Epithelial cell of proximal tubule (primary cell): ENCODE data around the gene MFGE8. TPM values are rescaled to one million over a fixed set of nuclear protein-coding genes. Genes with fewer than 3 reads are reported as not detected.
"Not testable (repeated sequence)": the region's sequence is repeated elsewhere in the genome, so short reads cannot be mapped to it uniquely, and the experiment has no call there.

ENCODE experiments used
- DNase-seq: peaks from one replicate; pipeline ENCODE4 v3.0.0-alpha.2; 2011; ENCODE audit warnings: low read depth
- H3K4me3 ChIP-seq: 2 replicates; pipeline ENCODE4 v1.5.1; 2011; ENCODE audit warnings: low read depth, mild to moderate bottlenecking, low read length
- total RNA-seq: library from RNA; depleted of rRNA; stranded (reverse); fragments of >200 nt; gene quantifications from 2 replicates; pipeline ENCODE4 v1.2.3, GENCODE V29; 2015
- TF ChIP-seq, protein P1 (sequence below): conservative IDR thresholded peaks from 2 replicates; pipeline ENCODE4 v1.5.1; 2012; ENCODE audit warnings: low read depth, mild to moderate bottlenecking, low read length

MFGE8 gene
- total RNA-seq, 1 donor from 2014 or later: 135 TPM

DNA sequence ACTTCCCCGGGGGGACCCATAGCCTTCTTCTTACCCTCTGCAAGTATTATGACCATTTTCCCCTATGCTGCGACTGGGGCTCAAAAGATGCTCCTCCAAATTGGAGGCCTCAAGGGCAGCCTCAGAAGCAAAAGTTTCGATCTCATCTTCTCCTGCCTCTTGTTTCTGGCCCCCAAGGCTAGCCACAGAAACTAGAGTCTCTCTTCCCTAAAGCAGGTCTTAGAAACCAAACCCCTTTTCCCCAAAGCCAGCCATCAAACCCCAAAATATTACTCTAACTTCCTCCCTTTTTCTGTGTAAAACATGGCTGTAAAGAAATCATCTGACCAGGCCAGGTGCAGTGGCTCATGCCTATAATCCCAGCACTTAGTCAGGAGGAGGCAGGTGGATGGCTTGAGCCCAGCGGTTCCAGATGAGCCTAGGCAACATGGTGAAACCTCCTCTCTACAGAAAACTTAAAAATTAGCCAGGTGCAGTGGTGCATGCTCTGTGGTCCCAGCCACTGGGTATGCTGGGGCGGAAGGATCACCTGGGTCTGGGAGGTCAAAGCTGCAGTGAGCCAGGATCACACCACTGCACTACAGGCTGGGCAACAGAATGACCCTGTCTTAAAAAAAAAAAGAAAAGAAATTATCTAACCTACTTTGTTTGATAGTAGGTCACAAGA lies 36.7 kb upstream of the MFGE8 start:
- TF ChIP-seq, protein P1, sequence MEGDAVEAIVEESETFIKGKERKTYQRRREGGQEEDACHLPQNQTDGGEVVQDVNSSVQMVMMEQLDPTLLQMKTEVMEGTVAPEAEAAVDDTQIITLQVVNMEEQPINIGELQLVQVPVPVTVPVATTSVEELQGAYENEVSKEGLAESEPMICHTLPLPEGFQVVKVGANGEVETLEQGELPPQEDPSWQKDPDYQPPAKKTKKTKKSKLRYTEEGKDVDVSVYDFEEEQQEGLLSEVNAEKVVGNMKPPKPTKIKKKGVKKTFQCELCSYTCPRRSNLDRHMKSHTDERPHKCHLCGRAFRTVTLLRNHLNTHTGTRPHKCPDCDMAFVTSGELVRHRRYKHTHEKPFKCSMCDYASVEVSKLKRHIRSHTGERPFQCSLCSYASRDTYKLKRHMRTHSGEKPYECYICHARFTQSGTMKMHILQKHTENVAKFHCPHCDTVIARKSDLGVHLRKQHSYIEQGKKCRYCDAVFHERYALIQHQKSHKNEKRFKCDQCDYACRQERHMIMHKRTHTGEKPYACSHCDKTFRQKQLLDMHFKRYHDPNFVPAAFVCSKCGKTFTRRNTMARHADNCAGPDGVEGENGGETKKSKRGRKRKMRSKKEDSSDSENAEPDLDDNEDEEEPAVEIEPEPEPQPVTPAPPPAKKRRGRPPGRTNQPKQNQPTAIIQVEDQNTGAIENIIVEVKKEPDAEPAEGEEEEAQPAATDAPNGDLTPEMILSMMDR: no peak
- DNase-seq: no peak
- no peak overlapping the region for H3K4me3 ChIP-seq

DNA sequence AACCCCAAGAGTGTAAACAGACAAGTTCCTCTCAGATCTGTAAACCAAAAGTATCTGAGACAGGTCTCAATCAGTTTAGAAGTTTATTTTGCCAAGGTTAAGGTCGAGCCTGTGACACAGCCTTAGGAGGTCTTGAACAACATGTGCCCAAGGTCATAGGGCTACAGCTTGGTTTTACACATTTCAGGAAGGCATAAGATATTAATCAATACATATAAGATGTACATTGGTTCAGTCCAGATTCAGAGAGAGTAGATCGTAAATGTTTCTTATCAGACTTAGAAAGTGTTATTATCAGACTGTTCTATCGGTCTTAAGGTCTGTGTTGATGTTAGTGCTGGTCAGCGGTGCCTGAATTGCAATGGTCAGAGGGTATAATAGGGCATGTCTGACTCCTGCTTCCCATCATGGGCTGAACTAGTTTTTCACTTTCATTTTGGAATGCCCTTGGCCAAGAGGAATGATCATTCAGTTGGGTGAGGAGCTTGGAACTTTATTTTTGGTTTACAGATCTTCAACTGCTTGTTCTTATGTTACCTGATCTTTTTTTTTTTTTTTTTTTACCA lies 27.0 kb upstream of the MFGE8 start:
- TF ChIP-seq, protein P1: no peak
- no peak overlapping the region for H3K4me3 ChIP-seq
- no peak for DNase-seq

DNA sequence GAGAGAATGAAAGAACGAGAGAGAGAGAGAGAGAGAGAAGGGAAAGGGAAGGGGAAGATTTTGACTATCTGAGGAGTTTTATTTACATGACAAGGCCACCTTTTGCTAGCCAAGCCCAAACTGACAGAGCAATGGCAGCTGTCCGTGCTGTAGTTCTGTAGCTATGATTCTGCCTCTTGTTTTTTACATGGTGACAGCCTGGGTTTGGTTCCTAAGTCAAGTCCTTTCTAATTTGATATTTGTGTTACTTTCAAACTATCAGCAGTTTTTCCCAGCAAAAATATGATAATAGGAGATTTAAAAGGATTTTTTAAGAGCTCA lies 26.3 kb upstream of the MFGE8 start:
- TF ChIP-seq, protein P1: no peak
- H3K4me3 ChIP-seq: no peak overlapping the region
- DNase-seq: no peak

DNA sequence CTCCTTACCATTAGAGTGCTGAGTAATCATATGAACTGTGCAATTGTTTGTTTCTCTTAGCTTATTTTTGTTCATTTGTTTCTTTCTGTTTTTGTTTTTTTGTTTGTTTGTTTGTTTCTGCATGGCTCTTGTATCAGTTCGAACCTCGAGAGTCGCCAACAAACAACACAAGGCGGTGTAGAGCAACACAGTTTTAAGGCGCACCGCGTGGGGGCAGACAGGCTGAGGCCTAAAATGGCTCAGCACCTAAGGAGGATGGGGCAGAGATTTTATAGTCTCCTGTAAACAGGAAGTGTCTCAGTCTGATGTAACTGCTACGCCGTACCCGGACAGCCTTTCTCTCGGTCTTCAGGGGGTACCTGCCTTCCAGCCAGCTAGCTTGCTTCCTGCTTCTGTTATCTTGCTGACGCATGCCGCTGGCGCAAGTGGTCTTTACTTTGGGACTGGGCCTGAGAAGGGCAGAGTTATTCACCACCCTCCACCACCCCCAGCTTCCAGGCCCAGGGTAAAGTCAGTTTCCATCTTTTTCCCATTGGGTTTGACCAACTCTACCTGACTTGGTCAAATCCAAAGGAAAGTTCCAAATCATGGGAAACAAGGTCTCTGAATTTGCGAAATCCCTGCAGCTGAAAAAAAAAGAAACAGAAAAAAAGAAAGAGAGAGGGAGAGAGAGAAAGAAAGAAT lies 25.8 kb upstream of the MFGE8 start:
- H3K4me3 ChIP-seq: no peak overlapping the region
- TF ChIP-seq, protein P1: no peak
- DNase-seq: no peak

DNA sequence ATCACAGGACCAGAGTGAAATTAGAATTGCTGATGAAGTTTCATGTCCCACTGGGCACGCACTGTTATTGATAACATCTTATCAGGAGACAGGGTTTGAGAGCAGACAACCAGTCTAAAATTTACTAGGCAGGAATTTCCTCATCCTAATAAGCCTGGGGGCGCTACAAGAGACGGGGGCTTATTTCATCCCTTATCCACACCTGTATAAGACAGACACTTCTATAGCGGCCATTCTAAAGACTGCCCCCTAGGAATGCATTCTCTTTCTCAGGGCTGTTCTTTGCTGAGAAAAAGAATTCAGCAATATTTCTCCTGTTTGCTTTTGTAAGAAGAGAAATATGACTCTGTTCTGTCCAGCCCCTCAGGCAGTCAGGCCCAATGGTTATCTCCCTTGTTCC lies 21.3 kb upstream of the MFGE8 start:
- H3K4me3 ChIP-seq, DNase-seq: not testable (repeated sequence)

DNA sequence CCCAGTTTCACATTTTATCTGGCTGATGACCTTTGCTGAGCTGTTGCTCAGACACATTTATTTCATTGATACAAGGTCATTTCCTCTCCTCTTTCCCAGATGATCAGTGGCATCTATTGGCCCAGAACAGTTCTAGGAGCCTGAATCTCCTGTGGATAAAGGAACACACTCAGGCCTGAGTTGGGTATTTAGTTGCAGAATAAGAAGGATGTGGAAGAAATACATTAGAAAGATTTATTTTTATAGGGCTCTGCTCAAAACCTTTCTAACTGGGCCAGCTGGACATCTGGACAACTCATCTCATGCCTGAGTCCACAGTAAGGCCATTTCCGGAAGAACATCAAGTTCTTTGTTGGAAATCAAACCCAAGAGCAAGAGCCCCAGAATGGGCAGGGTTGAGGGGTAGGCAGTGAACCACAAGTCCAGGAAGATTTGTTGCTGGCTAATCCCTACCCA lies 19.7 kb upstream of the MFGE8 start:
- H3K4me3 ChIP-seq: no peak overlapping the region
- DNase-seq: no peak
- TF ChIP-seq, protein P1: no peak

DNA sequence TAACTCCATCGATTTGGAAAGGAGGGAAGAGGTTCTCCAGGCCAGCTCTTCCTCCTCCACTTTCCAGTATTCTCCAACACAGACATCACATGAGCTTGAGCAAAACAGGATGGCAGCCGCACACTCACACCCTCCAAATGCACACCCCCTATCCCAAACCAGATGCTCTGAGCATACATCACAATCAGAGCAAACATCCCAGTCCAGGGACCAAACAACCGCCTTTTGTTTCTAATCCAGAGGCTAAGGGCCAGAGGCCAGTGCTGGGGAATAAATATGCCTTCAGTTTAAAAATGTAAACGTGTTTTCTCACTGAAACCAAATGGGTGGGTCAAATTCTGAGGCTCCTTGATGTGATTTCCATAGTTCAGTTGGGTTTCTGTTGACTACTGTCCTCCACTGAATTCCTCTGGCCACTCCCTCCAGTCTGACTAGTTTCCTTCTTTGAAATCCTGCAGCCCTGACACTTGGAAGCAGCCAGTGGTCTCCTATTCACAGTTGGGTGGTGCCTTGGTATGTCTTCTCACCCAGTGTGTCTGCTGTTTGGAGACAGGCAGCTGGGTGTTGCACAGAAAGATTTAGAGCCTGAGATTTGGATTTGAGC lies 19.2 kb upstream of the MFGE8 start:
- TF ChIP-seq, protein P1: no peak
- DNase-seq: no peak
- no peak overlapping the region for H3K4me3 ChIP-seq
